ENCODE measurements around the gene NDUFAF2. TPM values are rescaled to one million over a fixed set of nuclear protein-coding genes. Genes with fewer than 3 reads are reported as not detected.
"Not testable (repeated sequence)": the region's sequence is repeated elsewhere in the genome, so short reads cannot be mapped to it uniquely, and the experiment has no call there.

NDUFAF2 gene
- total RNA-seq, 3 donors from 2014 or later (not counting 1 experiment from before 2014, with no cell fraction given) = 5.6 to 7.6 (median 7.0) TPM

- ATAC-seq (no peak), DNase-seq (no peak)
- Mint-ChIP-seq H3K27ac (no peak overlapping the region), H3K4me3 (no peak overlapping the region), H3K4me1 (no peaks in the 10 kb centered on the region), H3K27me3 (ENCODE audit: low read depth in 2 of 2) (no peaks in the 10 kb centered on the region), H3K36me3 (peaks cover 9% of the 10 kb centered on the region), H3K9me3 (peaks cover 0 to 3% of the 10 kb centered on the region in 2 donors)
- Histone ChIP-seq H3K27me3 (ENCODE audit: control insufficient read depth, insufficient read depth, low read length) (no peaks in the 10 kb centered on the region), H3K4me3 (ENCODE audit: low read length) (no peak overlapping the region), H3K27ac (ENCODE audit: low read length) (no peak overlapping the region), H3K9me3 (ENCODE audit: control insufficient read depth, insufficient read depth, low read length) (no peaks in the 10 kb centered on the region), H3K36me3 (ENCODE audit: control insufficient read depth, insufficient read depth, low read length) (no peaks in the 10 kb centered on the region), H3K4me1 (ENCODE audit: control insufficient read depth, insufficient read depth, low read length) (no peaks in the 10 kb centered on the region)
- TF ChIP-seq, protein P1, sequence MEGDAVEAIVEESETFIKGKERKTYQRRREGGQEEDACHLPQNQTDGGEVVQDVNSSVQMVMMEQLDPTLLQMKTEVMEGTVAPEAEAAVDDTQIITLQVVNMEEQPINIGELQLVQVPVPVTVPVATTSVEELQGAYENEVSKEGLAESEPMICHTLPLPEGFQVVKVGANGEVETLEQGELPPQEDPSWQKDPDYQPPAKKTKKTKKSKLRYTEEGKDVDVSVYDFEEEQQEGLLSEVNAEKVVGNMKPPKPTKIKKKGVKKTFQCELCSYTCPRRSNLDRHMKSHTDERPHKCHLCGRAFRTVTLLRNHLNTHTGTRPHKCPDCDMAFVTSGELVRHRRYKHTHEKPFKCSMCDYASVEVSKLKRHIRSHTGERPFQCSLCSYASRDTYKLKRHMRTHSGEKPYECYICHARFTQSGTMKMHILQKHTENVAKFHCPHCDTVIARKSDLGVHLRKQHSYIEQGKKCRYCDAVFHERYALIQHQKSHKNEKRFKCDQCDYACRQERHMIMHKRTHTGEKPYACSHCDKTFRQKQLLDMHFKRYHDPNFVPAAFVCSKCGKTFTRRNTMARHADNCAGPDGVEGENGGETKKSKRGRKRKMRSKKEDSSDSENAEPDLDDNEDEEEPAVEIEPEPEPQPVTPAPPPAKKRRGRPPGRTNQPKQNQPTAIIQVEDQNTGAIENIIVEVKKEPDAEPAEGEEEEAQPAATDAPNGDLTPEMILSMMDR (IDR thresholded peaks at IDR 0.05) = no peak
- intact Hi-C loops (cut with micrococcal nuclease) = no loop called here
- no CpG with 5 or more reads among the region's 2 CpGs for WGBS (ENCODE audit: insufficient coverage)
These were observed 142.9 kb downstream of the NDUFAF2 start for GRCh38 chr5:61087921-61088320.

GRCh38 chr5:61089351-61089750 is 144.3 kb downstream of the NDUFAF2 start:
- no peak overlapping the region for H3K27ac Mint-ChIP-seq
- no peaks in the 10 kb centered on the region for H3K27me3 Mint-ChIP-seq (ENCODE audit: low read depth in 2 of 2)
- H3K36me3 Mint-ChIP-seq = peaks cover 8% of the 10 kb centered on the region
- Histone ChIP-seq H3K4me1 (ENCODE audit: control insufficient read depth, insufficient read depth, low read length) (no peaks in the 10 kb centered on the region), H3K9me3 (ENCODE audit: control insufficient read depth, insufficient read depth, low read length) (no peaks in the 10 kb centered on the region), H3K27me3 (ENCODE audit: control insufficient read depth, insufficient read depth, low read length) (no peaks in the 10 kb centered on the region), H3K4me3 (ENCODE audit: low read length) (no peak overlapping the region), H3K36me3 (ENCODE audit: control insufficient read depth, insufficient read depth, low read length) (no peaks in the 10 kb centered on the region), H3K27ac (ENCODE audit: low read length) (no peak overlapping the region)
- no peaks in the 10 kb centered on the region for H3K4me1 Mint-ChIP-seq
- H3K4me3 Mint-ChIP-seq = no peak overlapping the region
- 93% methylated on average over 2 of the region's 2 CpGs for WGBS (ENCODE audit: insufficient coverage)
- DNase-seq (no peak), ATAC-seq (no peak)
- H3K9me3 Mint-ChIP-seq = peaks cover 0 to 3% of the 10 kb centered on the region in 2 donors
- intact Hi-C loops (cut with micrococcal nuclease) = no loop called here
- TF ChIP-seq, protein P1 (IDR thresholded peaks at IDR 0.05) = no peak

GRCh38 chr5:61093046-61093771 is 148.2 kb downstream of the NDUFAF2 start:
- H3K36me3 ChIP-seq (ENCODE audit: control insufficient read depth, insufficient read depth, low read length); H3K27ac ChIP-seq (ENCODE audit: low read length); H3K4me3 ChIP-seq (ENCODE audit: low read length); H3K4me3 Mint-ChIP-seq; ATAC-seq; H3K36me3 Mint-ChIP-seq; H3K27me3 ChIP-seq (ENCODE audit: control insufficient read depth, insufficient read depth, low read length); intact Hi-C loops (cut with micrococcal nuclease); H3K9me3 ChIP-seq (ENCODE audit: control insufficient read depth, insufficient read depth, low read length); H3K4me1 ChIP-seq (ENCODE audit: control insufficient read depth, insufficient read depth, low read length); H3K27ac Mint-ChIP-seq; H3K27me3 Mint-ChIP-seq (ENCODE audit: low read depth in 2 of 2); H3K9me3 Mint-ChIP-seq; DNase-seq; H3K4me1 Mint-ChIP-seq: not testable (repeated sequence)
- 98% methylated on average over 4 of the region's 5 CpGs for WGBS (ENCODE audit: insufficient coverage)

- H3K4me3 Mint-ChIP-seq = no peak overlapping the region
- no peak for DNase-seq
- H3K4me1 Mint-ChIP-seq = no peaks in the 10 kb centered on the region
- H3K27me3 ChIP-seq (ENCODE audit: control insufficient read depth, insufficient read depth, low read length) = no peaks in the 10 kb centered on the region
- H3K27ac ChIP-seq (ENCODE audit: low read length) = no peak overlapping the region
- H3K9me3 Mint-ChIP-seq = no peaks in the 10 kb centered on the region
- no peaks in the 10 kb centered on the region for H3K36me3 ChIP-seq (ENCODE audit: control insufficient read depth, insufficient read depth, low read length)
- no peaks in the 10 kb centered on the region for H3K36me3 Mint-ChIP-seq
- no peak overlapping the region for H3K4me3 ChIP-seq (ENCODE audit: low read length)
- no peaks in the 10 kb centered on the region for H3K27me3 Mint-ChIP-seq (ENCODE audit: low read depth in 2 of 2)
- no peaks in the 10 kb centered on the region for H3K4me1 ChIP-seq (ENCODE audit: control insufficient read depth, insufficient read depth, low read length)
- TF ChIP-seq, protein P1 (IDR thresholded peaks at IDR 0.05) = no peak
- no peak for ATAC-seq
- 83% methylated on average over 1 of the region's 2 CpGs for WGBS (ENCODE audit: insufficient coverage)
- intact Hi-C loops (cut with micrococcal nuclease) = no loop called here
- H3K27ac Mint-ChIP-seq = no peak overlapping the region
- H3K9me3 ChIP-seq (ENCODE audit: control insufficient read depth, insufficient read depth, low read length) = no peaks in the 10 kb centered on the region
These were observed 152.5 kb downstream of the NDUFAF2 start for GRCh38 chr5:61097465-61097864.

Data from natural killer cell (primary cell).